ENCODE measurements around the gene PTBP3.

The PTBP3 gene

GRCh38 chr9:112233769-112234168 lies 99.7 kb downstream of the PTBP3 start:
- Histone ChIP-seq H3K4me3 (ENCODE audit: low read depth in 1 of 2, low read length in 2 of 2) (no peak overlapping the region), H3K27ac (ENCODE audit: low read length) (no peak overlapping the region), H3K36me3 (ENCODE audit: control insufficient read depth in 1 of 2, insufficient read depth in 2 of 2, low read length in 2 of 2) (peaks cover 4 to 10% of the 10 kb centered on the region in 2 donors), H3K27me3 (ENCODE audit: low read depth, low read length) (no peaks in the 10 kb centered on the region), H3K9me3 (ENCODE audit: control insufficient read depth in 1 of 2, low read length in 2 of 2) (no peaks in the 10 kb centered on the region), H3K4me1 (ENCODE audit: control insufficient read depth in 1 of 2, insufficient read depth in 2 of 2, low read length in 2 of 2) (no peaks in the 10 kb centered on the region)

GRCh38 chr9:112232233-112232632 lies 101.2 kb downstream of the PTBP3 start:
- Histone ChIP-seq H3K4me1 (ENCODE audit: control insufficient read depth in 1 of 2, insufficient read depth in 2 of 2, low read length in 2 of 2) (no peaks in the 10 kb centered on the region), H3K27me3 (ENCODE audit: low read depth, low read length) (no peaks in the 10 kb centered on the region), H3K36me3 (ENCODE audit: control insufficient read depth in 1 of 2, insufficient read depth in 2 of 2, low read length in 2 of 2) (peaks cover 9 to 12% of the 10 kb centered on the region in 2 donors), H3K27ac (ENCODE audit: low read length) (no peak overlapping the region), H3K9me3 (ENCODE audit: control insufficient read depth in 1 of 2, low read length in 2 of 2) (no peaks in the 10 kb centered on the region), H3K4me3 (ENCODE audit: low read depth in 1 of 2, low read length in 2 of 2) (no peak overlapping the region)

DNA sequence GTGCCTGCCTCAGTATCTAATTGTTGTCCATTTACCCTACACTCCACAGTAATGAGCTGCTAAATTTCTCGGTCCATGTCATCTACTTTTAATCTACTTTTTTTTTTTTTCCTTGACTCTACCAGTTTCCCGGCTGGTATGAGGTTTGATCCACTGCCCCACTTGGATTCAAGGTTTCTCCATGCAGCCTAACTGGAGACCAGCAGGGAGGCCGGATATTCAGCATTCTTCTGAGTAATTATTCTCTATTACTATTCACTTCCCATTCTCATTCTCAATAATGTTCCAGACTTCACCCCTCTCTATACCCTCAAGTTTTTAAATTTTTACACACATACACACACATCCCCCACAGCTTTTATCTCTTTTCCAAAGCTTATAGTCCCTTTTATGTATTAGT lies 107.3 kb downstream of the PTBP3 start:
- Histone ChIP-seq H3K36me3 (ENCODE audit: control insufficient read depth in 1 of 2, insufficient read depth in 2 of 2, low read length in 2 of 2) (peaks cover 36 to 45% of the 10 kb centered on the region in 2 donors), H3K4me3 (ENCODE audit: low read depth in 1 of 2, low read length in 2 of 2) (no peak overlapping the region), H3K4me1 (ENCODE audit: control insufficient read depth in 1 of 2, insufficient read depth in 2 of 2, low read length in 2 of 2) (no peaks in the 10 kb centered on the region), H3K27ac (ENCODE audit: low read length) (no peak overlapping the region), H3K27me3 (ENCODE audit: low read depth, low read length) (no peaks in the 10 kb centered on the region), H3K9me3 (ENCODE audit: control insufficient read depth in 1 of 2, low read length in 2 of 2) (no peaks in the 10 kb centered on the region)

DNA sequence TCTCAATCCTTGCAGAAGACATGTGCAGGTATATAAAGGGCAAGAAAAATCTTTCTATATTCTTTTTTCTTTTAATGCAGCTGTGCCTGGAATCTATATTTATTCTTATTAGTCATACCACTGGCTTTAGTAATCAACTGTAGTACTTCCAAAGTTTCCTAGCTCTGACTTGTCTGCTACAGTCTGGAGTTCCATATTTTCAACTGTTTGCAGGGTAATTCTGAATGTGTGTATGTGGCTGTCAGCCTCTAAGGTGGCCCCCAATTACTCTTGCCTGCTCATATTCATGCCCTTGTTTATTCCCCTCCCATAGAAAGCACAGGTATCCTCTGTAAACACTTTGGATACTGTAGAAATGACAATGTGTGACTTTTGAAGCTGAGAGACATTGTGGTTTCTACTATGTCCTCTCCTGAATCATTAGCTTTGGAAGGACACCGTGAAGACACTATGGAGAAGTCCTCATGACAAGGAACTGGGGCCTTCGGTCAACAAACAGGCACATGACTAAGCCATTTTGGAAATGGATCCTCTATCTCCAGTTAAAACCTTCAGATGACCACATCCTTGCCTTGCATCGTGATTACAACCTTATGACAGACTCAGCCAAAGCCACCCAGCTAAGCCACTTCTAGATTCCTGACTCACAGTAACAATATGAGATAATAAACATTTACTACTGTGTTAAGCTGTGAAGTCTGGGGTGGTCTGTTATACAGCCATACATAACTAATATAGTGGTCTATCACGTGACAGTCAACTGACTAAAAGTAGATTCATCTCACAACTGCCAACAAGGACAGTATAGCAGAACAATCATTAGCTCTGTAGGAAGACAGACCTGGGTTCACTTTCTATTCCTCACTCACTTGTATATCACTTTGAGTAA lies 108.8 kb downstream of the PTBP3 start:
- Histone ChIP-seq H3K4me3 (ENCODE audit: low read depth in 1 of 2, low read length in 2 of 2) (no peak overlapping the region), H3K27ac (ENCODE audit: low read length) (no peak overlapping the region), H3K27me3 (ENCODE audit: low read depth, low read length) (no peaks in the 10 kb centered on the region), H3K4me1 (ENCODE audit: control insufficient read depth in 1 of 2, insufficient read depth in 2 of 2, low read length in 2 of 2) (no peaks in the 10 kb centered on the region), H3K36me3 (ENCODE audit: control insufficient read depth in 1 of 2, insufficient read depth in 2 of 2, low read length in 2 of 2) (peaks cover 35 to 47% of the 10 kb centered on the region in 2 donors), H3K9me3 (ENCODE audit: control insufficient read depth in 1 of 2, low read length in 2 of 2) (no peaks in the 10 kb centered on the region)

GRCh38 chr9:112218908-112219307 lies 114.5 kb downstream of the PTBP3 start:
- Histone ChIP-seq H3K27ac (ENCODE audit: low read length) (no peak overlapping the region), H3K36me3 (ENCODE audit: control insufficient read depth in 1 of 2, insufficient read depth in 2 of 2, low read length in 2 of 2) (peaks cover 28 to 33% of the 10 kb centered on the region in 2 donors), H3K9me3 (ENCODE audit: control insufficient read depth in 1 of 2, low read length in 2 of 2) (no peaks in the 10 kb centered on the region), H3K27me3 (ENCODE audit: low read depth, low read length) (no peaks in the 10 kb centered on the region), H3K4me3 (ENCODE audit: low read depth in 1 of 2, low read length in 2 of 2) (no peak overlapping the region), H3K4me1 (ENCODE audit: control insufficient read depth in 1 of 2, insufficient read depth in 2 of 2, low read length in 2 of 2) (no peaks in the 10 kb centered on the region)

DNA sequence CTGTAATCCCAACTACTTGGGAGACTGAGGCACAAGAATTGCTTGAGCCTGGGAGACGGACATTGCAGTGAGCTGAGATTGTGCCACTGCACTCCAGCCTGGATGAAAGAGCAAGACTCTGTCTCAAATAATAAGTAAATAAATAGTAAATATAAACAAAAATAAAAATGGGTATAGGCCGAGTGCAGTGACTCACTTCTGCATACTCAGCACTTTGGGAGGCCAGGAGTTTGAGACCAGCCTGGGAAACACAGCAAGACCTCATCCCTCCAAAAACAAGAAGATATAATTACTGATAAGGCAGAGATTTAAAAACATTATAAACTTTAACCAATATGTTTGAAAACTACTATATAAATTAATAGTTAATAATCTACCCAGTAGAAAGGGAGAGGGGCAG lies 120.5 kb downstream of the PTBP3 start:
- Histone ChIP-seq H3K27me3 (ENCODE audit: low read depth, low read length) (no peaks in the 10 kb centered on the region), H3K36me3 (ENCODE audit: control insufficient read depth in 1 of 2, insufficient read depth in 2 of 2, low read length in 2 of 2) (peaks cover 24 to 47% of the 10 kb centered on the region in 2 donors), H3K27ac (ENCODE audit: low read length) (no peak overlapping the region), H3K4me3 (ENCODE audit: low read depth in 1 of 2, low read length in 2 of 2) (no peak overlapping the region), H3K9me3 (ENCODE audit: control insufficient read depth in 1 of 2, low read length in 2 of 2) (peaks cover 0 to 4% of the 10 kb centered on the region in 2 donors), H3K4me1 (ENCODE audit: control insufficient read depth in 1 of 2, insufficient read depth in 2 of 2, low read length in 2 of 2) (no peaks in the 10 kb centered on the region)

- H3K4me1 ChIP-seq (ENCODE audit: control insufficient read depth in 1 of 2, insufficient read depth in 2 of 2, low read length in 2 of 2): no peaks in the 10 kb centered on the region
- peaks cover 5 to 53% of the 10 kb centered on the region in 2 donors for H3K36me3 ChIP-seq (ENCODE audit: control insufficient read depth in 1 of 2, insufficient read depth in 2 of 2, low read length in 2 of 2)
- H3K27me3 ChIP-seq (ENCODE audit: low read depth, low read length): no peaks in the 10 kb centered on the region
Observed at GRCh38 chr9:112207451-112207850, 126.0 kb downstream of the PTBP3 start.

DNA sequence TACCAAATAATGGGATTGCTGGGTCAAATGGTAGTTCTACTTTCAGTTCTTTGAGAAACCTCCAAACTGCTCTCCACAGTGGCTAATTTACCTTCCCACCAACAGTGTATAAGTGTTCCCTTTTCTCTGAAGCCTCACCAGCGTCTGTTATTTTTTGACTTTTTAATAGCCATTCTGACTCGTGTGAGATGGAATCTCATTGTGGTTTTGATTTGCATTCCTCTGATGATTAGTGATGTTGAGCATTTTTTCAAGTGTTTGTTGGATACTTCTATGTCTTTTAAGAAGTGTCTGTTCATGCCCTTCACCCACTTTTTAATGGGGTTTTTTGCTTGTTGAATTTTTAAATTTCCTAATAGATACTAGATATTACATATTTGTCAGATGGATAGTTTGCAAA lies 129.9 kb downstream of the PTBP3 start:
- Histone ChIP-seq H3K27me3 (ENCODE audit: low read depth, low read length) (no peaks in the 10 kb centered on the region), H3K9me3 (ENCODE audit: control insufficient read depth in 1 of 2, low read length in 2 of 2) (peaks cover 0 to 17% of the 10 kb centered on the region in 2 donors), H3K4me3 (ENCODE audit: low read depth in 1 of 2, low read length in 2 of 2) (no peak overlapping the region), H3K36me3 (ENCODE audit: control insufficient read depth in 1 of 2, insufficient read depth in 2 of 2, low read length in 2 of 2) (peaks cover 0 to 27% of the 10 kb centered on the region in 2 donors), H3K27ac (ENCODE audit: low read length) (no peak overlapping the region), H3K4me1 (ENCODE audit: control insufficient read depth in 1 of 2, insufficient read depth in 2 of 2, low read length in 2 of 2) (no peaks in the 10 kb centered on the region)

More at GRCh38 chr9:112207451-112207850, 126.0 kb downstream of the PTBP3 start:
- Histone ChIP-seq H3K4me3 (ENCODE audit: low read depth in 1 of 2, low read length in 2 of 2) (no peak overlapping the region), H3K9me3 (ENCODE audit: control insufficient read depth in 1 of 2, low read length in 2 of 2) (peaks cover 0 to 17% of the 10 kb centered on the region in 2 donors), H3K27ac (ENCODE audit: low read length) (no peak overlapping the region)

DNA sequence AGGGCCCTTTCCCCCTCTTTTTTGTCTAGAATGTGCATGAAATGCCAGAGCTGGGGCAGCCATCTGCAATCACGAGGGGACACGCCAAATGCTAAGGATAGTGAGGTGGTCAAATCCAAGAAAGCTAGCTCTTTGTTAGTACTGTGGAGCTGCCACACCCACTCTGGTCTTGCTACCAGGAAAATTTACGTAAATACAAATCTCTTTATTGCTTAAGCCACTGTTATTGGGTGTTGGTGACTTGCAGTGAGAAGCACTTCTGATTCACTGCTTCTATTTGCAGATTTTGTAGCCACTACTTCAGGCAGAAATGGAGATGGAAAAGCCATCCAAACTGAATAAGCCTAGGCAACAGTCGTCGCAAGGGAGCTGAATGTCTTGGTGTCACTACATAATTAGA lies 132.7 kb downstream of the PTBP3 start:
- no peaks in the 10 kb centered on the region for H3K27me3 ChIP-seq (ENCODE audit: low read depth, low read length)
- peaks cover 0 to 4% of the 10 kb centered on the region in 2 donors for H3K36me3 ChIP-seq (ENCODE audit: control insufficient read depth in 1 of 2, insufficient read depth in 2 of 2, low read length in 2 of 2)
- H3K4me3 ChIP-seq (ENCODE audit: low read depth in 1 of 2, low read length in 2 of 2): no peak overlapping the region
- no peaks in the 10 kb centered on the region for H3K9me3 ChIP-seq (ENCODE audit: control insufficient read depth in 1 of 2, low read length in 2 of 2)
- no peaks in the 10 kb centered on the region for H3K4me1 ChIP-seq (ENCODE audit: control insufficient read depth in 1 of 2, insufficient read depth in 2 of 2, low read length in 2 of 2)
- no peak overlapping the region for H3K27ac ChIP-seq (ENCODE audit: low read length)

GRCh38 chr9:112198646-112199045 lies 134.8 kb downstream of the PTBP3 start:
- H3K9me3 ChIP-seq (ENCODE audit: control insufficient read depth in 1 of 2, low read length in 2 of 2): no peaks in the 10 kb centered on the region
- no peaks in the 10 kb centered on the region for H3K4me1 ChIP-seq (ENCODE audit: control insufficient read depth in 1 of 2, insufficient read depth in 2 of 2, low read length in 2 of 2)
- H3K27me3 ChIP-seq (ENCODE audit: low read depth, low read length): no peaks in the 10 kb centered on the region
- H3K36me3 ChIP-seq (ENCODE audit: control insufficient read depth in 1 of 2, insufficient read depth in 2 of 2, low read length in 2 of 2): no peaks in the 10 kb centered on the region
- no peak overlapping the region for H3K27ac ChIP-seq (ENCODE audit: low read length)
- no peak overlapping the region for H3K4me3 ChIP-seq (ENCODE audit: low read depth in 1 of 2, low read length in 2 of 2)

DNA sequence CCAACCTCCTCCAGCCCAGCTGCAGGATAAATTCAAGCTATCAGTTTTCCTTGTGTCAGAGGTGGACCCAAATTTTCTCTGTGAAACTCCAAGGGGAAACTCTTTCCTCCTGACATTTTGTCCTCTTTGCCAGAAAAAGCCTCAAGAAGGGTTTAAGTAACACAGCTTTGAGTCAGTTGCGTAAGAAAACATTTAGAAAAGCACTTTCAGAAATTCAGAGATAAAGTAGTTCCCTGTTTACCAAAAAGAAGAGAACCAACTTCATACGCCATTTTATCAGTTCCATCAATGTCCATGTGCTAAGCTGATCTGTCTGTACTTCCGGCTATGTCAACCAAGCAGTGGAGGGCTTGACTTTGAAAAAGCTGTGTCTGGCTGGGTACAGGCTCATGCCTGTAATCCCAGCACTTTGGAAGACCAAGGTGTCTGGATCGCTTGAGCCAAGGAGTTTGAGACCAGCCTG lies 138.4 kb downstream of the PTBP3 start:
- H3K27me3 ChIP-seq (ENCODE audit: low read depth, low read length): no peaks in the 10 kb centered on the region
- H3K4me3 ChIP-seq (ENCODE audit: low read depth in 1 of 2, low read length in 2 of 2): no peak overlapping the region
- no peaks in the 10 kb centered on the region for H3K4me1 ChIP-seq (ENCODE audit: control insufficient read depth in 1 of 2, insufficient read depth in 2 of 2, low read length in 2 of 2)
- no peaks in the 10 kb centered on the region for H3K9me3 ChIP-seq (ENCODE audit: control insufficient read depth in 1 of 2, low read length in 2 of 2)
- no peak overlapping the region for H3K27ac ChIP-seq (ENCODE audit: low read length)
- no peaks in the 10 kb centered on the region for H3K36me3 ChIP-seq (ENCODE audit: control insufficient read depth in 1 of 2, insufficient read depth in 2 of 2, low read length in 2 of 2)

Measured in muscle layer of duodenum (tissue), 2 donors.